Cardiac muscle cell (in vitro differentiated cells and primary cell): Measurements from ENCODE around the gene EXOC3L1. TPM values are rescaled to one million over a fixed set of nuclear protein-coding genes. Genes with fewer than 3 reads are reported as not detected.

Experiments used
- DNase-seq, 2 donors: peaks; one replicate each; pipeline versions ENCODE4 v3.0.0 to v3.0.0-alpha.2; 2010 to 2017; ENCODE audit warnings: low read depth in 1 of 2, low spot score in 1 of 2
- H3K27ac ChIP-seq: fragments of 200-600 bp; sonication (generic); 2 replicates; pipeline ENCODE4 v1.5.1; 2016
- H3K27me3 ChIP-seq: fragments of 200-600 bp; sonication (generic); 2 replicates; pipeline ENCODE4 v1.6.0; 2016; ENCODE audit warnings: control low read depth
- H3K36me3 ChIP-seq: fragments of 200-600 bp; sonication (generic); 2 replicates; pipeline ENCODE4 v1.5.1; 2016; ENCODE audit warnings: control low read depth
- H3K4me1 ChIP-seq: fragments of 200-600 bp; sonication (generic); 2 replicates; pipeline ENCODE4 v1.8.1; 2017; ENCODE audit warnings: low read depth, mild to moderate bottlenecking, mixed run types
- H3K4me3 ChIP-seq: fragments of 200-600 bp; sonication (generic); 2 replicates; pipeline ENCODE4 v1.5.1; 2016; ENCODE audit warnings: mild to moderate bottlenecking
- H3K9me3 ChIP-seq: fragments of 200-600 bp; sonication (generic); 2 replicates; pipeline ENCODE4 v1.5.1; 2017; ENCODE audit warnings: low read depth, mild to moderate bottlenecking, control low read depth
- CTCF ChIP-seq: IDR thresholded peaks from 2 replicates; pipeline ENCODE4 v1.5.1; 2012; ENCODE audit warnings: low read depth, mild to moderate bottlenecking, low read length
- polyA plus RNA-seq: library from polyadenylated mRNA; unstranded; fragments of >200 nt; fragmentation: Nextera tagmentation; extraction: Ambion mirVana; gene quantifications from 2 replicates; pipeline ENCODE4 v1.2.1, GENCODE V29; 2016
- total RNA-seq: library from RNA; depleted of rRNA; stranded (reverse); fragments of >200 nt; gene quantifications from 2 replicates; pipeline ENCODE4 v1.2.3, GENCODE V29; 2016

The EXOC3L1 gene
- total and polyA plus RNA-seq, 2 experiments from 2014 or later: 2.9 to 4.3 TPM

GRCh38 chr16:67155295-67156142 is 34.4 kb downstream of the EXOC3L1 start:
- peak; percentile 74 for TF ChIP-seq CTCF
- H3K27ac ChIP-seq: no peak overlapping the region
- peak; percentile 83 to 90 for DNase-seq
- no peaks in the 10 kb centered on the region for H3K4me1 ChIP-seq
- H3K4me3 ChIP-seq: peak overlapping the region; percentile 24
- H3K36me3 ChIP-seq: no peaks in the 10 kb centered on the region
- H3K27me3 ChIP-seq: peaks cover 88% of the 10 kb centered on the region
- no peaks in the 10 kb centered on the region for H3K9me3 ChIP-seq

- peak in 1 of 2 donors; percentile 26 for DNase-seq
- Histone ChIP-seq H3K4me3 (peak overlapping the region; percentile 24), H3K4me1 (no peaks in the 10 kb centered on the region), H3K9me3 (no peaks in the 10 kb centered on the region), H3K27me3 (peaks cover 81% of the 10 kb centered on the region), H3K27ac (no peak overlapping the region), H3K36me3 (no peaks in the 10 kb centered on the region)
- TF ChIP-seq CTCF: no peak
These were observed 35.2 kb downstream of the EXOC3L1 start for GRCh38 chr16:67154578-67155294.

- H3K4me1 ChIP-seq: no peaks in the 10 kb centered on the region
- no peaks in the 10 kb centered on the region for H3K9me3 ChIP-seq
- H3K36me3 ChIP-seq: peaks cover under 1% of the 10 kb centered on the region
- DNase-seq: no peak
- peaks cover 50% of the 10 kb centered on the region for H3K27me3 ChIP-seq
- H3K27ac ChIP-seq: no peak overlapping the region
- no peak for TF ChIP-seq CTCF
- H3K4me3 ChIP-seq: no peak overlapping the region
These were observed 38.4 kb downstream of the EXOC3L1 start for GRCh38 chr16:67151431-67152097.

- peaks cover 7% of the 10 kb centered on the region for H3K36me3 ChIP-seq
- peak; percentile 72 to 87 for DNase-seq
- H3K4me3 ChIP-seq: peak within 1 kb of the TSS; percentile 47
- H3K27ac ChIP-seq: peak within 1 kb of the TSS; percentile 5
- H3K4me1 ChIP-seq: no peaks in the 10 kb centered on the region
- no peak for TF ChIP-seq CTCF
- H3K27me3 ChIP-seq: peaks cover 43% of the 10 kb centered on the region
- H3K9me3 ChIP-seq: no peaks in the 10 kb centered on the region
These were observed 39.0 kb downstream of the EXOC3L1 start, which contains the start of gene B3GNT9 for GRCh38 chr16:67150833-67151396. Gene B3GNT9, minus strand, starts transcription at chr16:67150998. Its CDS starts 513 bp downstream, at chr16:67150485.
